H9 (cell line): ENCODE data around the gene TBC1D1. TPM values are rescaled to one million over a fixed set of nuclear protein-coding genes. Genes with fewer than 3 reads are reported as not detected.

Experiments used
- DNase-seq: peaks from one replicate; pipeline ENCODE4 v3.0.0-alpha.2; 2017
- H2AFZ ChIP-seq: one replicate; pipeline ENCODE4 v1.6.1; 2013; ENCODE audit warnings: mild to moderate bottlenecking, low read length, control low read depth, moderate library complexity
- H2AK5ac ChIP-seq: 2 replicates; pipeline ENCODE4 v1.6.1; 2013; ENCODE audit warnings: low read length, control low read depth, mixed read lengths; ENCODE audit not compliant: insufficient read length
- H2BK120ac ChIP-seq: one replicate; pipeline ENCODE4 v1.6.1; 2013; ENCODE audit warnings: low read depth, mild to moderate bottlenecking, low read length, control low read depth, inconsistent platforms; ENCODE audit not compliant: poor library complexity, severe bottlenecking
- H2BK12ac ChIP-seq: 2 replicates; pipeline ENCODE4 v1.6.1; 2013; ENCODE audit warnings: low read length, control low read depth, mixed read lengths, low read depth; ENCODE audit not compliant: insufficient read length
- H2BK15ac ChIP-seq: 2 replicates; pipeline ENCODE4 v1.6.1; 2013; ENCODE audit warnings: low read depth, low read length, control low read depth
- H2BK20ac ChIP-seq: one replicate; pipeline ENCODE4 v1.6.1; 2013; ENCODE audit warnings: low read depth, mild to moderate bottlenecking, low read length, control low read depth, inconsistent platforms; ENCODE audit not compliant: poor library complexity, severe bottlenecking
- H2BK5ac ChIP-seq: 2 replicates; pipeline ENCODE4 v1.6.1; 2013; ENCODE audit warnings: low read length, control low read depth, mixed read lengths; ENCODE audit not compliant: insufficient read length
- H3K14ac ChIP-seq: 2 replicates; pipeline ENCODE4 v1.6.1; 2013; ENCODE audit warnings: low read length, control low read depth; ENCODE audit not compliant: insufficient read depth
- H3K18ac ChIP-seq: 2 replicates; pipeline ENCODE4 v1.6.1; 2013; ENCODE audit warnings: low read depth, mild to moderate bottlenecking, mixed read lengths, low read length, control low read depth; ENCODE audit not compliant: insufficient read length
- H3K23ac ChIP-seq: 2 replicates; pipeline ENCODE4 v1.6.1; 2013; ENCODE audit warnings: low read length, control low read depth, mixed read lengths, low read depth; ENCODE audit not compliant: insufficient read length
- H3K23me2 ChIP-seq: 2 replicates; pipeline ENCODE4 v1.6.1; 2013; ENCODE audit warnings: low read depth, mild to moderate bottlenecking, mixed read lengths, low read length, control low read depth; ENCODE audit not compliant: insufficient read length, poor library complexity, severe bottlenecking
- H3K27ac ChIP-seq: 2 replicates; pipeline ENCODE4 v1.5.1; 2013; ENCODE audit warnings: low read length, control low read depth, mixed read lengths, low read depth; ENCODE audit not compliant: insufficient read length
- H3K27me3 ChIP-seq: 2 replicates; pipeline ENCODE4 v1.6.1; 2013; ENCODE audit warnings: low read length, control low read depth, inconsistent platforms; ENCODE audit not compliant: insufficient read depth
- H3K4ac ChIP-seq: 2 replicates; pipeline ENCODE4 v1.6.1; 2013; ENCODE audit warnings: low read depth, mild to moderate bottlenecking, control low read depth, inconsistent platforms, low read length, moderate library complexity
- H3K4me1 ChIP-seq: 2 replicates; pipeline ENCODE4 v1.6.1; 2013; ENCODE audit warnings: low read length, control low read depth, inconsistent platforms; ENCODE audit not compliant: insufficient read depth
- H3K4me2 ChIP-seq: 2 replicates; pipeline ENCODE4 v1.6.1; 2013; ENCODE audit warnings: low read length, control low read depth, mixed read lengths; ENCODE audit not compliant: insufficient read length, insufficient read depth
- H3K56ac ChIP-seq: 2 replicates; pipeline ENCODE4 v1.6.1; 2013; ENCODE audit warnings: low read depth, mild to moderate bottlenecking, mixed read lengths, low read length, control low read depth; ENCODE audit not compliant: insufficient read length
- H3K79me1 ChIP-seq: 2 replicates; pipeline ENCODE4 v1.6.1; 2013; ENCODE audit warnings: low read depth, mild to moderate bottlenecking, moderate library complexity, low read length, control low read depth, inconsistent platforms; ENCODE audit not compliant: insufficient read depth, poor library complexity, severe bottlenecking
- H3K79me2 ChIP-seq: 2 replicates; pipeline ENCODE4 v1.6.1; 2013; ENCODE audit warnings: low read length, control low read depth, inconsistent platforms; ENCODE audit not compliant: insufficient read depth
- H3K9ac ChIP-seq: 2 replicates; pipeline ENCODE4 v1.6.1; 2013; ENCODE audit warnings: low read length, control low read depth, mixed read lengths; ENCODE audit not compliant: insufficient read length; ENCODE audit errors: extremely low read depth
- H3K9me3 ChIP-seq: one replicate; pipeline ENCODE4 v1.6.1; 2013; ENCODE audit warnings: low read depth, low read length, inconsistent platforms; ENCODE audit not compliant: control insufficient read depth
- H3T11ph ChIP-seq: one replicate; pipeline ENCODE4 v1.6.1; 2013; ENCODE audit warnings: mild to moderate bottlenecking, low read length, control low read depth, inconsistent platforms
- H4K20me1 ChIP-seq: one replicate; pipeline ENCODE4 v1.6.1; 2013; ENCODE audit not compliant: control insufficient read depth, insufficient read length, insufficient read depth
- H4K5ac ChIP-seq: 2 replicates; pipeline ENCODE4 v1.6.1; 2013; ENCODE audit warnings: low read depth, mild to moderate bottlenecking, mixed read lengths, low read length, control low read depth; ENCODE audit not compliant: insufficient read length
- H4K8ac ChIP-seq: replicated peaks from 2 replicates; pipeline ENCODE4 v1.6.1; 2013; ENCODE audit warnings: low read length, control low read depth, mixed read lengths, low read depth; ENCODE audit not compliant: insufficient read length
- H4K91ac ChIP-seq: 2 replicates; pipeline ENCODE4 v1.6.1; 2013; ENCODE audit warnings: low read depth, mild to moderate bottlenecking, moderate library complexity, mixed read lengths, low read length, control low read depth; ENCODE audit not compliant: insufficient read length
- H3K27ac Mint-ChIP-seq, 3 experiments: 2 replicates in 2 of 3; 3 replicates in 1 of 3; pipeline ENCODE4 v1.8.0; 2020 to 2021; ENCODE audit warnings: mixed read lengths in 3 of 3, mild to moderate bottlenecking in 1 of 3, moderate library complexity in 1 of 3
- H3K27me3 Mint-ChIP-seq: 2 replicates; pipeline ENCODE4 v1.8.0; 2021; ENCODE audit warnings: low read depth, mild to moderate bottlenecking, moderate library complexity, mixed read lengths
- H3K36me3 Mint-ChIP-seq, 3 experiments: 2 replicates in 2 of 3; 3 replicates in 1 of 3; pipeline ENCODE4 v1.8.0; 2020 to 2021; ENCODE audit warnings: low read depth in 3 of 3, mixed read lengths in 3 of 3; ENCODE audit not compliant: insufficient read depth in 1 of 3
- H3K4me1 Mint-ChIP-seq, 2 experiments: 2 replicates each; pipeline ENCODE4 v1.8.0; 2020; ENCODE audit warnings: mixed read lengths in 2 of 2
- H3K4me3 Mint-ChIP-seq, 2 experiments: 2 replicates in 1 of 2; 3 replicates in 1 of 2; pipeline ENCODE4 v1.8.0; 2020 to 2021; ENCODE audit warnings: mild to moderate bottlenecking in 2 of 2, mixed read lengths in 2 of 2, moderate library complexity in 1 of 2
- H3K9me3 Mint-ChIP-seq, 2 experiments: 2 replicates in 1 of 2; 3 replicates in 1 of 2; pipeline ENCODE4 v1.8.0; 2020; ENCODE audit warnings: mild to moderate bottlenecking in 2 of 2, mixed read lengths in 2 of 2, moderate library complexity in 1 of 2
- CTCF ChIP-seq: fragments of 200-600 bp; sonication (generic); conservative IDR thresholded peaks from 3 replicates; pipeline ENCODE4 v1.8.0; 2021; ENCODE audit warnings: antibody characterized with exemption, mild to moderate bottlenecking
- WGBS: extraction: QIAGEN DNeasy Blood & Tissue Kit; methylation state at CpG from one replicate; pipeline ENCODE4 v1.1.7; 2013; ENCODE audit warnings: missing lambda C conversion rate, low lambda C conversion rate, mixed read lengths; ENCODE audit not compliant: insufficient read length; ENCODE audit errors: extremely low coverage; 5-methylcytosine and 5-hydroxymethylcytosine counted together
- total RNA-seq: library from RNA; stranded (reverse); gene quantifications from 2 replicates; pipeline ENCODE4 v1.2.1, GENCODE V29; 2021

Gene TBC1D1
- total RNA-seq, 1 experiment from 2014 or later = 109 TPM

GRCh38 chr4:38086151-38086848 lies 195.4 kb downstream of the TBC1D1 start:
- Histone ChIP-seq H3K9me3 (no peaks in the 10 kb centered on the region), H3K79me2 (no peaks in the 10 kb centered on the region), H2BK20ac (no peak overlapping the region), H4K91ac (peak overlapping the region; percentile 15), H2BK12ac (no peak overlapping the region), H3K23ac (no peak overlapping the region), H3K18ac (no peak overlapping the region), H3K14ac (peak overlapping the region; percentile 2; the same call in 1 of the 2 replicates), H4K8ac (no peak overlapping the region), H2BK120ac (no peak overlapping the region), H3K79me1 (no peaks in the 10 kb centered on the region), H2AFZ (no peak overlapping the region), H4K5ac (no peak overlapping the region), H2AK5ac (no peak overlapping the region), H3K4me2 (no peak overlapping the region), H3K27me3 (no peaks in the 10 kb centered on the region), H3K27ac (no peak overlapping the region), H3K4me1 (peaks cover 10% of the 10 kb centered on the region; the same call in 1 of the 2 replicates), H4K20me1 (no peaks in the 10 kb centered on the region), H3K4ac (no peak overlapping the region), H2BK5ac (no peak overlapping the region), H3K9ac (no peak overlapping the region), H3T11ph (no peak overlapping the region), H2BK15ac (no peak overlapping the region), H3K56ac (no peak overlapping the region), H3K23me2 (no peaks in the 10 kb centered on the region)
- peak overlapping the region; percentile 73 to 99 (median 87); a peak in 6 of 7 replicates for H3K27ac Mint-ChIP-seq
- 0 out of 5 replicates have a peak, but pooled peaks cover 0 to 2% of the 10 kb centered on the region in 2 experiments for H3K9me3 Mint-ChIP-seq
- TF ChIP-seq CTCF = 0 out of 3 replicates have a peak, but pooled peaks have one; percentile 18
- no peak for DNase-seq
- WGBS = no CpG with 5 or more reads among the region's 9 CpGs
- H3K36me3 Mint-ChIP-seq = peaks cover 10 to 20% (median 13%) of the 10 kb centered on the region in 3 experiments
- peaks cover 31 to 34% of the 10 kb centered on the region in 2 experiments for H3K4me1 Mint-ChIP-seq
- peak overlapping the region in 1 of 2 experiments; percentile 53; a peak in 2 of 5 replicates for H3K4me3 Mint-ChIP-seq
- H3K27me3 Mint-ChIP-seq = no peaks in the 10 kb centered on the region
